Mesenchymal stem cell (in vitro differentiated cells and primary cell): Measurements from ENCODE around the gene BPIFB6.
A peak's percentile ranks its signal among the peaks of the same experiment; 100 is the strongest.

Experiments used
- DNase-seq: peaks from one replicate; pipeline ENCODE4 v3.0.0-alpha.2; 2013
- H2AFZ ChIP-seq: one replicate; pipeline ENCODE4 v1.6.1; 2013; ENCODE audit warnings: low read depth, mild to moderate bottlenecking, control low read depth, inconsistent platforms, low read length, moderate library complexity
- H2AK5ac ChIP-seq: 2 replicates; pipeline ENCODE4 v1.6.1; 2013; ENCODE audit warnings: low read length, moderate library complexity, mild to moderate bottlenecking, inconsistent platforms; ENCODE audit not compliant: severe bottlenecking
- H2BK120ac ChIP-seq: one replicate; pipeline ENCODE4 v1.6.1; 2013; ENCODE audit warnings: low read depth, mild to moderate bottlenecking, inconsistent platforms, low read length, moderate library complexity
- H2BK12ac ChIP-seq, 2 experiments: one replicate each; pipeline ENCODE4 v1.6.1; 2013; ENCODE audit warnings: inconsistent platforms in 2 of 2, low read length in 2 of 2, mild to moderate bottlenecking in 2 of 2, moderate library complexity in 2 of 2, control low read depth in 1 of 2
- H2BK15ac ChIP-seq: one replicate; pipeline ENCODE4 v1.6.1; 2013; ENCODE audit warnings: mild to moderate bottlenecking, low read depth, inconsistent platforms; ENCODE audit not compliant: poor library complexity, severe bottlenecking
- H2BK5ac ChIP-seq: 2 replicates; pipeline ENCODE4 v1.6.1; 2013; ENCODE audit warnings: low read depth, mild to moderate bottlenecking, low read length, control low read depth, inconsistent platforms; ENCODE audit not compliant: poor library complexity, severe bottlenecking
- H3K14ac ChIP-seq, 2 experiments: one replicate each; pipeline ENCODE4 v1.6.1; 2013; ENCODE audit warnings: inconsistent platforms in 2 of 2, low read length in 2 of 2, control low read depth in 1 of 2, mild to moderate bottlenecking in 1 of 2, moderate library complexity in 1 of 2
- H3K18ac ChIP-seq, 2 experiments: one replicate each; pipeline ENCODE4 v1.6.1; 2013; ENCODE audit warnings: inconsistent platforms in 2 of 2, low read length in 2 of 2, control low read depth in 1 of 2, low read depth in 1 of 2, mild to moderate bottlenecking in 1 of 2
- H3K23ac ChIP-seq, 2 experiments: one replicate each; pipeline ENCODE4 v1.6.1; 2013; ENCODE audit warnings: inconsistent platforms in 2 of 2, low read length in 2 of 2, mild to moderate bottlenecking in 2 of 2, moderate library complexity in 2 of 2, control low read depth in 1 of 2
- H3K27ac ChIP-seq: 2 replicates; pipeline ENCODE4 v1.5.1; 2013; ENCODE audit warnings: mild to moderate bottlenecking, moderate library complexity, low read length, control low read depth, inconsistent platforms; ENCODE audit not compliant: poor library complexity, severe bottlenecking
- H3K27me3 ChIP-seq, 2 experiments: 2 replicates each; pipeline versions ENCODE4 v1.6.1 to v1.7.0; 2013; ENCODE audit warnings: low read length in 2 of 2, mild to moderate bottlenecking in 2 of 2, moderate library complexity in 2 of 2, control low read depth in 1 of 2, inconsistent platforms in 1 of 2; ENCODE audit not compliant: control insufficient read depth in 1 of 2, insufficient read depth in 1 of 2
- H3K36me3 ChIP-seq, 2 experiments: 2 replicates each; pipeline versions ENCODE4 v1.6.1 to v1.7.0; 2013; ENCODE audit warnings: low read length in 2 of 2, control low read depth in 1 of 2, inconsistent platforms in 1 of 2, low read depth in 1 of 2, mild to moderate bottlenecking in 1 of 2; ENCODE audit not compliant: insufficient read depth in 2 of 2, control insufficient read depth in 1 of 2
- H3K4ac ChIP-seq, 2 experiments: one replicate each; pipeline ENCODE4 v1.6.1; 2013; ENCODE audit warnings: inconsistent platforms in 2 of 2, low read length in 2 of 2, mild to moderate bottlenecking in 2 of 2, moderate library complexity in 2 of 2, control low read depth in 1 of 2, low read depth in 1 of 2
- H3K4me1 ChIP-seq: 2 replicates; pipeline ENCODE4 v1.6.1; 2013; ENCODE audit warnings: low read depth, low read length, control low read depth; ENCODE audit not compliant: control insufficient read depth, insufficient read depth
- H3K4me2 ChIP-seq: 2 replicates; pipeline ENCODE4 v1.6.1; 2013; ENCODE audit warnings: low read length, mild to moderate bottlenecking, inconsistent platforms; ENCODE audit not compliant: poor library complexity, severe bottlenecking
- H3K4me3 ChIP-seq, 2 experiments: 2 replicates each; pipeline versions ENCODE4 v1.5.1 to v1.7.0; 2013; ENCODE audit warnings: low read length in 2 of 2, mild to moderate bottlenecking in 2 of 2, control low read depth in 1 of 2, low read depth in 1 of 2; ENCODE audit not compliant: insufficient read depth in 1 of 2
- H3K79me1 ChIP-seq: replicated peaks from 2 replicates; pipeline ENCODE4 v1.6.1; 2013; ENCODE audit warnings: mild to moderate bottlenecking, control low read depth, low read length, inconsistent platforms; ENCODE audit not compliant: poor library complexity, severe bottlenecking
- H3K9ac ChIP-seq: 2 replicates; pipeline ENCODE4 v1.7.0; 2013; ENCODE audit warnings: mild to moderate bottlenecking, low read length, moderate library complexity
- H3K9me3 ChIP-seq: 2 replicates; pipeline ENCODE4 v1.7.0; 2013; ENCODE audit warnings: mild to moderate bottlenecking, low read length; ENCODE audit not compliant: control insufficient read depth
- H4K8ac ChIP-seq: one replicate; pipeline ENCODE4 v1.6.1; 2013; ENCODE audit warnings: inconsistent platforms, mild to moderate bottlenecking, low read length, moderate library complexity
- H4K91ac ChIP-seq: one replicate; pipeline ENCODE4 v1.6.1; 2013; ENCODE audit warnings: mild to moderate bottlenecking, low read length, inconsistent platforms
- WGBS: methylation state at CpG from one replicate; pipeline ENCODE4 v1.1.7; 2013; ENCODE audit warnings: mixed read lengths; 5-methylcytosine and 5-hydroxymethylcytosine counted together

Gene BPIFB6

GRCh38 chr20:33038243-33038642 lies 6.8 kb downstream of the BPIFB6 start:
- Histone ChIP-seq H3K4me1 (no peaks in the 10 kb centered on the region), H3K23ac (no peak overlapping the region), H4K8ac (no peak overlapping the region), H4K91ac (no peak overlapping the region), H3K9ac (no peak overlapping the region), H3K14ac (no peak overlapping the region), H2BK5ac (no peak overlapping the region), H3K27me3 (peaks cover 0 to 44% of the 10 kb centered on the region in 2 experiments), H3K79me1 (no peaks in the 10 kb centered on the region), H3K9me3 (peaks cover 3% of the 10 kb centered on the region), H3K4ac (no peak overlapping the region), H2BK120ac (no peak overlapping the region), H3K18ac (no peak overlapping the region), H2AFZ (no peak overlapping the region), H2BK15ac (no peak overlapping the region), H2AK5ac (no peak overlapping the region), H3K4me2 (no peak overlapping the region), H3K4me3 (no peak overlapping the region), H2BK12ac (no peak overlapping the region), H3K36me3 (no peaks in the 10 kb centered on the region), H3K27ac (no peak overlapping the region)
- 84% methylated on average over 4 of the region's 4 CpGs for WGBS
- DNase-seq, result no peak

DNA sequence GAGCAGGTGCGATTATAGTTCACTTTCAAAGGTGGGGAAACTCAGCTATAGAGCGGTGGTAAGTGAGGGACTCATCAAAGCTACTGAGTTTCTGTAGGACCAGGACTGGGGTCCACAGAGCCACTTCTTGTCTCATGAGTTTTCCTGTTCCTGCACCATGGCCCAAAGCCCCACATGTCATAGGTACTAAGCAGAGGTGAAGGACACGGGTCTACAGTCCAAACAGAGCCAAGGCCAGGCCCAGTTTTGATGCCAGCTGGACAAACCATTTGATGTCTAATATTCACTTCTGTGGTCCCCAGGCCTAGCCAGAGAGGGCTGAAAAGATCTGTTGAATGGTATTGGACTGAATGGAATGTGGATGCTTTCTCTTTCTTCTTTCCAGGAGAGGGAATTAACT lies 11.0 kb downstream of the BPIFB6 start:
- Histone ChIP-seq H4K91ac (no peak overlapping the region), H3K4ac (no peak overlapping the region), H2BK12ac (no peak overlapping the region), H2BK120ac (no peak overlapping the region), H3K23ac (no peak overlapping the region), H2AK5ac (no peak overlapping the region), H3K9me3 (peaks cover 13% of the 10 kb centered on the region), H3K27me3 (peaks cover 0 to 27% of the 10 kb centered on the region in 2 experiments), H3K9ac (no peak overlapping the region), H3K36me3 (no peaks in the 10 kb centered on the region), H3K79me1 (no peaks in the 10 kb centered on the region), H2AFZ (no peak overlapping the region), H4K8ac (no peak overlapping the region), H3K18ac (no peak overlapping the region), H3K4me1 (no peaks in the 10 kb centered on the region), H3K14ac (no peak overlapping the region), H2BK5ac (no peak overlapping the region), H3K4me3 (no peak overlapping the region), H3K27ac (no peak overlapping the region), H2BK15ac (no peak overlapping the region), H3K4me2 (no peak overlapping the region)
- WGBS, result 83% methylated on average over 3 of the region's 3 CpGs
- no peak for DNase-seq

- Histone ChIP-seq H4K8ac (no peak overlapping the region), H3K9ac (no peak overlapping the region), H3K4me3 (no peak overlapping the region), H2BK120ac (no peak overlapping the region), H2BK12ac (no peak overlapping the region), H2BK15ac (no peak overlapping the region), H3K23ac (no peak overlapping the region), H3K4me1 (no peaks in the 10 kb centered on the region), H3K14ac (no peak overlapping the region), H3K27me3 (peaks cover 0 to 27% of the 10 kb centered on the region in 2 experiments), H3K18ac (no peak overlapping the region), H3K4ac (no peak overlapping the region), H3K4me2 (no peak overlapping the region), H2AFZ (no peak overlapping the region), H3K36me3 (no peaks in the 10 kb centered on the region), H4K91ac (no peak overlapping the region), H3K27ac (no peak overlapping the region), H3K79me1 (no peaks in the 10 kb centered on the region), H2AK5ac (no peak overlapping the region), H3K9me3 (peaks cover 10% of the 10 kb centered on the region), H2BK5ac (no peak overlapping the region)
- 36% methylated on average over 1 of the region's 2 CpGs for WGBS
- DNase-seq, result no peak
Measured at GRCh38 chr20:33042983-33043730, 11.7 kb downstream of the BPIFB6 start.

DNA sequence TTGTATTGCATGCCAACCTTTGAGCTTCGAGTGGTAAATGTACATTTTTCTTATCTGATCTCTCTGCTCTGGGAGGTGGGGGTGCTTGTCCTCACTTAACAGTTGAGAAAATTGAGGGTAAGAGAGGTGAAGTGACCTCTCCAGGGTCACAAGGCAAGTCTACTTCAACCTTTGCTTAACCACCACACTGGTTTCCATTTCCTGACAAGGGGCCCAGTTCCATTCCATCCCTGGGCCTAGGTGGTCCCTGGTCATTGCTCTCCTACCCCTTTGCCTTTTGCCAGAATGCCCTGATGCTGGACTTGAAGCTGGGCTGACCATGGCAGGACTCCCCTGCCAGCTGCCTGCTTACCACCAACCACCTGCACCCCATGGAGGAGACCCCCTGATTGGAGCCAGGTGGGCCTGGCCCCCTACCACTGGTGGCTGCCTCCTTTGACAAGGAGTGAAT lies 12.3 kb downstream of the BPIFB6 start:
- no peak overlapping the region for H2AFZ ChIP-seq
- H3K9me3 ChIP-seq, result peaks cover 9% of the 10 kb centered on the region
- no peak overlapping the region for H2BK120ac ChIP-seq
- H3K9ac ChIP-seq, result no peak overlapping the region
- no peaks in the 10 kb centered on the region for H3K4me1 ChIP-seq
- no peaks in the 10 kb centered on the region for H3K36me3 ChIP-seq
- H4K8ac ChIP-seq, result no peak overlapping the region
- H2BK5ac ChIP-seq, result no peak overlapping the region
- no peak overlapping the region for H3K18ac ChIP-seq
- H3K27me3 ChIP-seq, result peaks cover 0 to 23% of the 10 kb centered on the region in 2 experiments
- H3K4ac ChIP-seq, result no peak overlapping the region
- no peak overlapping the region for H3K23ac ChIP-seq
- H2BK15ac ChIP-seq, result no peak overlapping the region
- H2AK5ac ChIP-seq, result no peak overlapping the region
- no peak overlapping the region for H3K4me3 ChIP-seq
- H3K4me2 ChIP-seq, result no peak overlapping the region
- H3K27ac ChIP-seq, result no peak overlapping the region
- no peak for DNase-seq
- 50% methylated on average over 1 of the region's 1 CpG for WGBS
- no peak overlapping the region for H3K14ac ChIP-seq
- peak overlapping the region; percentile 46 for H4K91ac ChIP-seq
- H2BK12ac ChIP-seq, result no peak overlapping the region
- no peaks in the 10 kb centered on the region for H3K79me1 ChIP-seq
